ENCODE data around the gene RHOB.

DNA sequence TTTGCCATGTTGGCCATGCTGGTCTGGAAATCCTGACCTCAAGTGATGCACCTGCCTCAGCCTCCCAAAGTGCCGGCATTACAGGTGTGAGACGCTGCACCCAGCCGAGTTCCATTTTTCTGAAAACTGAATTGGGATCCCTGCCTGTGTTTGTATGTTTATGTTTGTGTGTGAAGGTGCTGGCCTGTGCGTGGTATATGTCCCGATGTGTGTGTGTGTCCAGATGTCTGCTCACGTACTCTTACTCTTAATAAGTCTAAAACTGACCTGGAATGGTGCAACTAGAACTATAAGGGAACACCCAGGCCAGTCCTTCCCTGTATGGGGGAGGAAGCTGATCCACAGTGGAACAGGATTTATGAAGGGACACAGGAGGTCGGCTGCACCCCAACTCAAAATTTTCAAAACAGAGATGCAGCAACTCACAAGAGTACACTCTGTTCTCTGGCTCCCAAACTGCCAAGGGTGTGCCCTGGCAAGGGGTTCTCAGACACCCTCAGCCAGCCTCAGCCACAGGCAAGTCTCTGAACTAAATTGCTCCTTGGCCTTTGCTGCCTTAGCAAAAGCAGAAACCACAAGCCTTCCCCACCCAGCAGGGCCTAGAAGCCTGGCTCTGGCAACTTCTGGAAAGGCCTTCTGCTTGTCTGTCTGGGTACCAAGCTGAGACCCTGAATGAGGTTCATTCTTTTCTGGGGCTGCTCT, 36.5 kb downstream of the RHOB start:
- TF ChIP-seq, protein P1, sequence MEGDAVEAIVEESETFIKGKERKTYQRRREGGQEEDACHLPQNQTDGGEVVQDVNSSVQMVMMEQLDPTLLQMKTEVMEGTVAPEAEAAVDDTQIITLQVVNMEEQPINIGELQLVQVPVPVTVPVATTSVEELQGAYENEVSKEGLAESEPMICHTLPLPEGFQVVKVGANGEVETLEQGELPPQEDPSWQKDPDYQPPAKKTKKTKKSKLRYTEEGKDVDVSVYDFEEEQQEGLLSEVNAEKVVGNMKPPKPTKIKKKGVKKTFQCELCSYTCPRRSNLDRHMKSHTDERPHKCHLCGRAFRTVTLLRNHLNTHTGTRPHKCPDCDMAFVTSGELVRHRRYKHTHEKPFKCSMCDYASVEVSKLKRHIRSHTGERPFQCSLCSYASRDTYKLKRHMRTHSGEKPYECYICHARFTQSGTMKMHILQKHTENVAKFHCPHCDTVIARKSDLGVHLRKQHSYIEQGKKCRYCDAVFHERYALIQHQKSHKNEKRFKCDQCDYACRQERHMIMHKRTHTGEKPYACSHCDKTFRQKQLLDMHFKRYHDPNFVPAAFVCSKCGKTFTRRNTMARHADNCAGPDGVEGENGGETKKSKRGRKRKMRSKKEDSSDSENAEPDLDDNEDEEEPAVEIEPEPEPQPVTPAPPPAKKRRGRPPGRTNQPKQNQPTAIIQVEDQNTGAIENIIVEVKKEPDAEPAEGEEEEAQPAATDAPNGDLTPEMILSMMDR (IDR thresholded peaks at IDR 0.05), result no peak
- TF ChIP-seq POLR2AphosphoS5 (IDR thresholded peaks at IDR 0.05) (peak; percentile 88), EP300 (IDR thresholded peaks at IDR 0.05) (no peak)
